Measurements from ENCODE around the gene ACOT7. TPM values are rescaled to one million over a fixed set of nuclear protein-coding genes. Genes with fewer than 3 reads are reported as not detected.
A peak's percentile ranks its signal among the peaks of the same experiment; 100 is the strongest.

The ACOT7 gene
- total and polyA plus RNA-seq, 2 of the 13 experiments (the other 11 are each of a cell fraction or from before 2014, with no cell fraction given), result 33.0 to 55.8 TPM

- Histone ChIP-seq H3K9me3 (ENCODE audit: low read length) (no peaks in the 10 kb centered on the region), H3K4me3 (replicated peaks in 1 of 3; ENCODE audit: insufficient read depth in 1 of 3, low read depth in 2 of 3, low read length in 3 of 3) (peak overlapping the region in 2 of 3 experiments; percentile 54 to 63; a peak in 4 of 6 replicates), H3K79me2 (ENCODE audit: insufficient read depth, low read length) (no peaks in the 10 kb centered on the region), H3K27me3 (ENCODE audit: control insufficient read depth in 1 of 2, insufficient read depth in 2 of 2, low read length in 2 of 2) (peaks cover 0 to 7% of the 10 kb centered on the region in 2 experiments; a peak in 3 of 5 replicates), H3K4me1 (ENCODE audit: insufficient read depth, low read length) (peaks cover 25% of the 10 kb centered on the region), H2AFZ (ENCODE audit: low read length) (no peak overlapping the region), H3K27ac (ENCODE audit: extremely low read length, insufficient read depth, low read length) (no peak overlapping the region), H3K4me2 (ENCODE audit: low read depth, low read length) (peak overlapping the region; percentile 51), H3K9ac (ENCODE audit: insufficient read depth, low read depth, low read length) (no peak overlapping the region), H3K36me3 (replicated peaks in 1 of 2; ENCODE audit: control insufficient read depth in 1 of 2, insufficient read depth in 2 of 2, low read length in 2 of 2) (no peaks in the 10 kb centered on the region), H4K20me1 (ENCODE audit: insufficient read depth, low read length) (no peaks in the 10 kb centered on the region)
- ChIA-PET POLR2A (interaction anchor here (1.3 kb wide), 1 partner anchor 24 kb away, joined by 4 read pairs; the partner anchor contains the start of gene ICMT), CTCF (ENCODE audit: low intra/inter-chr PET ratio, low total read pairs) (no interaction called here)
- intact Hi-C loops (cut with micrococcal nuclease; ENCODE audit: unreplicated experiment) (no loop called here), in situ Hi-C loops (cut with HindIII; ENCODE audit: extremely low pct_ligation_motif_present, low pct_unique_long_range_greater_than_20kb) (no loop called here)
- FAIRE-seq, result no peak
- peak; percentile 63 for DNase-seq (ENCODE audit: low spot score)
- 9% methylated on average over 9 of the region's 46 CpGs for WGBS (ENCODE audit: low lambda C conversion rate)
- BruUV-seq (replicated peaks), result no TSS peak
- ATAC-seq, result peak; percentile 39
- TF ChIP-seq KAT8 (CRISPR knock-in tag; IDR thresholded peaks at IDR 0.05), result no peak
- no peak for TF ChIP-seq HOXD1 (CRISPR knock-in tag; IDR thresholded peaks at IDR 0.05)
- TF ChIP-seq, protein P1, sequence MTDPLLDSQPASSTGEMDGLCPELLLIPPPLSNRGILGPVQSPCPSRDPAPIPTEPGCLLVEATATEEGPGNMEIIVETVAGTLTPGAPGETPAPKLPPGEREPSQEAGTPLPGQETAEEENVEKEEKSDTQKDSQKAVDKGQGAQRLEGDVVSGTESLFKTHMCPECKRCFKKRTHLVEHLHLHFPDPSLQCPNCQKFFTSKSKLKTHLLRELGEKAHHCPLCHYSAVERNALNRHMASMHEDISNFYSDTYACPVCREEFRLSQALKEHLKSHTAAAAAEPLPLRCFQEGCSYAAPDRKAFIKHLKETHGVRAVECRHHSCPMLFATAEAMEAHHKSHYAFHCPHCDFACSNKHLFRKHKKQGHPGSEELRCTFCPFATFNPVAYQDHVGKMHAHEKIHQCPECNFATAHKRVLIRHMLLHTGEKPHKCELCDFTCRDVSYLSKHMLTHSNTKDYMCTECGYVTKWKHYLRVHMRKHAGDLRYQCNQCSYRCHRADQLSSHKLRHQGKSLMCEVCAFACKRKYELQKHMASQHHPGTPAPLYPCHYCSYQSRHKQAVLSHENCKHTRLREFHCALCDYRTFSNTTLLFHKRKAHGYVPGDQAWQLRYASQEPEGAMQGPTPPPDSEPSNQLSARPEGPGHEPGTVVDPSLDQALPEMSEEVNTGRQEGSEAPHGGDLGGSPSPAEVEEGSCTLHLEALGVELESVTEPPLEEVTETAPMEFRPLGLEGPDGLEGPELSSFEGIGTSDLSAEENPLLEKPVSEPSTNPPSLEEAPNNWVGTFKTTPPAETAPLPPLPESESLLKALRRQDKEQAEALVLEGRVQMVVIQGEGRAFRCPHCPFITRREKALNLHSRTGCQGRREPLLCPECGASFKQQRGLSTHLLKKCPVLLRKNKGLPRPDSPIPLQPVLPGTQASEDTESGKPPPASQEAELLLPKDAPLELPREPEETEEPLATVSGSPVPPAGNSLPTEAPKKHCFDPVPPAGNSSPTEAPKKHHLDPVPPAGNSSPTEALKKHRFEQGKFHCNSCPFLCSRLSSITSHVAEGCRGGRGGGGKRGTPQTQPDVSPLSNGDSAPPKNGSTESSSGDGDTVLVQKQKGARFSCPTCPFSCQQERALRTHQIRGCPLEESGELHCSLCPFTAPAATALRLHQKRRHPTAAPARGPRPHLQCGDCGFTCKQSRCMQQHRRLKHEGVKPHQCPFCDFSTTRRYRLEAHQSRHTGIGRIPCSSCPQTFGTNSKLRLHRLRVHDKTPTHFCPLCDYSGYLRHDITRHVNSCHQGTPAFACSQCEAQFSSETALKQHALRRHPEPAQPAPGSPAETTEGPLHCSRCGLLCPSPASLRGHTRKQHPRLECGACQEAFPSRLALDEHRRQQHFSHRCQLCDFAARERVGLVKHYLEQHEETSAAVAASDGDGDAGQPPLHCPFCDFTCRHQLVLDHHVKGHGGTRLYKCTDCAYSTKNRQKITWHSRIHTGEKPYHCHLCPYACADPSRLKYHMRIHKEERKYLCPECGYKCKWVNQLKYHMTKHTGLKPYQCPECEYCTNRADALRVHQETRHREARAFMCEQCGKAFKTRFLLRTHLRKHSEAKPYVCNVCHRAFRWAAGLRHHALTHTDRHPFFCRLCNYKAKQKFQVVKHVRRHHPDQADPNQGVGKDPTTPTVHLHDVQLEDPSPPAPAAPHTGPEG (CRISPR knock-in tag; IDR thresholded peaks at IDR 0.05), result no peak
- no peak for TF ChIP-seq DR1 (CRISPR knock-in tag; IDR thresholded peaks at IDR 0.05)
- TF ChIP-seq KDM1A (CRISPR knock-in tag; IDR thresholded peaks at IDR 0.05), result no peak
- peak; percentile 37; the same call in 1 of the 2 replicates for TF ChIP-seq ZFP91 (CRISPR knock-in tag; IDR thresholded peaks at IDR 0.05; ENCODE audit: borderline replicate concordance)
- peak; percentile 72 for TF ChIP-seq NFYC (CRISPR knock-in tag; IDR thresholded peaks at IDR 0.05)
- no peak for TF ChIP-seq MNT (IDR thresholded peaks at IDR 0.05)
- TF ChIP-seq EED (CRISPR knock-in tag; IDR thresholded peaks at IDR 0.05), result 0 out of 2 replicates have a peak, but pooled peaks have one; percentile 55
- TF ChIP-seq MIER2 (CRISPR knock-in tag; IDR thresholded peaks at IDR 0.05), result 0 out of 2 replicates have a peak, but pooled peaks have one; percentile 51
- TF ChIP-seq CEBPB (IDR thresholded peaks at IDR 0.05; ENCODE audit: borderline replicate concordance, low read depth, low read length), result peak; percentile 99
- no peak for TF ChIP-seq ZNF737 (CRISPR knock-in tag; IDR thresholded peaks at IDR 0.05; ENCODE audit: borderline replicate concordance)
- no peak for TF ChIP-seq ZBTB42 (CRISPR knock-in tag; IDR thresholded peaks at IDR 0.05)
- TF ChIP-seq ZNF615 (CRISPR knock-in tag; IDR thresholded peaks at IDR 0.05; ENCODE audit: borderline replicate concordance), result no peak
Measured at GRCh38 chr1:6259491-6260362, 133.8 kb downstream of the ACOT7 start.

Data from HepG2 (cell line).